ENCODE results near the gene NTNG1. TPM values are rescaled to one million over a fixed set of nuclear protein-coding genes. Genes with fewer than 3 reads are reported as not detected.

Gene NTNG1
- total and polyA plus RNA-seq, 11 donors: 4.6 TPM; not detected in 10

- Histone ChIP-seq H3K4me1 (no peaks in the 10 kb centered on the region), H3K27me3 (no peaks in the 10 kb centered on the region), H3K9me3 (no peaks in the 10 kb centered on the region), H3K27ac (no peak overlapping the region), H3K36me3 (no peaks in the 10 kb centered on the region), H3K4me3 (no peak overlapping the region)
- intact Hi-C loops (cut with DNase I): no loop called here
- ATAC-seq: no peak
- DNase-seq: no peak
- 14 to 40% (median 26%) methylated on average over 5 of the region's 5 CpGs for WGBS, 4 donors
- no peak for TF ChIP-seq CTCF (IDR thresholded peaks at IDR 0.05)
- no peak for TF ChIP-seq POLR2A (IDR thresholded peaks at IDR 0.05)
Measured at GRCh38 chr1:107181253-107181969, 40.6 kb downstream of the NTNG1 start.

GRCh38 chr1:107183011-107183410, 42.2 kb downstream of the NTNG1 start:
- no peak for ATAC-seq
- Histone ChIP-seq H3K27me3 (no peaks in the 10 kb centered on the region), H3K27ac (no peak overlapping the region), H3K4me1 (no peaks in the 10 kb centered on the region), H3K9me3 (no peaks in the 10 kb centered on the region), H3K36me3 (no peaks in the 10 kb centered on the region), H3K4me3 (no peak overlapping the region)
- intact Hi-C loops (cut with DNase I): no loop called here
- DNase-seq: no peak
- WGBS, 4 donors: 69 to 83% (median 79%) methylated on average over 4 of the region's 4 CpGs
- TF ChIP-seq CTCF (IDR thresholded peaks at IDR 0.05): no peak
- TF ChIP-seq POLR2A (IDR thresholded peaks at IDR 0.05): no peak

GRCh38 chr1:107184888-107185287, 44.0 kb downstream of the NTNG1 start:
- Histone ChIP-seq H3K27me3 (no peaks in the 10 kb centered on the region), H3K36me3 (no peaks in the 10 kb centered on the region), H3K9me3 (no peaks in the 10 kb centered on the region), H3K4me1 (no peaks in the 10 kb centered on the region), H3K27ac (no peak overlapping the region), H3K4me3 (no peak overlapping the region)
- DNase-seq: no peak
- 31 to 63% (median 37%) methylated on average over 2 of the region's 2 CpGs for WGBS, 4 donors
- intact Hi-C loops (cut with DNase I): no loop called here
- TF ChIP-seq CTCF (IDR thresholded peaks at IDR 0.05) (no peak), POLR2A (IDR thresholded peaks at IDR 0.05) (no peak)
- no peak for ATAC-seq

GRCh38 chr1:107187399-107187798, 46.6 kb downstream of the NTNG1 start:
- ATAC-seq: no peak
- Histone ChIP-seq H3K27ac (no peak overlapping the region), H3K9me3 (peaks cover 0 to 3% (median 0%) of the 10 kb centered on the region in 12 donors), H3K27me3 (no peaks in the 10 kb centered on the region), H3K4me3 (no peak overlapping the region), H3K36me3 (no peaks in the 10 kb centered on the region), H3K4me1 (no peaks in the 10 kb centered on the region)
- no peak for DNase-seq
- 19 to 30% (median 28%) methylated on average over 3 of the region's 3 CpGs for WGBS, 4 donors
- TF ChIP-seq CTCF (IDR thresholded peaks at IDR 0.05) (no peak), POLR2A (IDR thresholded peaks at IDR 0.05) (no peak)
- intact Hi-C loops (cut with DNase I): no loop called here
